Ecto neural progenitor cell (in vitro differentiated cells): ENCODE measurements around the gene MRPL1.

Source experiments
- DNase-seq: peaks from one replicate; pipeline ENCODE4 v3.0.0-alpha.2; 2018; ENCODE audit warnings: low spot score

MRPL1 gene

DNA sequence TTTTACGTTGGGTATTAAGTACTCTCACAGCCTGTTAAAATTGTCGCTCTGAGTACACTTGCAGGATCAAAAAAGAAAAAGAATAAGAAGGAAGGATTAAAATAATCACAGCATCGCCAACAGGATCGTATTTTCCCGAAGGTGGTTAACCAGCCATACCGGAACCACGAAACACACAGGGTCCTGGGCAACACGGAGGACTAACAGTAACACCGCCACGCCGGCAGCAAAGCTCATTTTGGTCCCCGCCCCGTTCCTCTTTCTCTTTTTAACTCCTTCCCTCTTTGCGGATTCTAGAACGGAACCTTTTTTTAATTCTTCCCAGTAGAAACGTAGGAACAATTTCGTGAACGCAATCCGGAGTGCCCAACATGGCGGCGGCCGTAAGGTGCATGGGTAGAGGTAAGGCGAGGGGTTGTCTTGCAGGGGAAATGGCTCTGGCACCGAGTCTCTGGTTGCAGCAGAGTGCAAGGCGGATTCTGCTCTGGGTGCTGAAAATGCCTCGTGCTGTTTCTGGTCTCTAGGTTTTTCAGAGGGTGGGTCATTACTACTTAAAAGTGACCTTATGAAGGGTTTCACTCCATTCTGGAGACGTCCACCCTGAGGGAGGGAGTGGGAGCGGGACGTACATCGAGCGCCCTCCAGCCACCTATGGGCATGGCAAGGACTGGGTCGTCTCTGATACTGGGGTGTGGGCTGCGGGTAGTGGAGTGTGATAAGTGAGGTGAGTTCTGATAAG is at the start of gene MRPL1:
TSS of gene MRPL1 (plus strand) at position 353 of the 739 bp plus-strand sequence. CDS start at position 372, 19 bp downstream.
- DNase-seq, result peak; percentile 86

GRCh38 chr4:77815636-77816035 is 47.0 kb upstream of the MRPL1 start:
- DNase-seq, result no peak

GRCh38 chr4:77816546-77816945 is 46.1 kb upstream of the MRPL1 start:
- no peak for DNase-seq

DNA sequence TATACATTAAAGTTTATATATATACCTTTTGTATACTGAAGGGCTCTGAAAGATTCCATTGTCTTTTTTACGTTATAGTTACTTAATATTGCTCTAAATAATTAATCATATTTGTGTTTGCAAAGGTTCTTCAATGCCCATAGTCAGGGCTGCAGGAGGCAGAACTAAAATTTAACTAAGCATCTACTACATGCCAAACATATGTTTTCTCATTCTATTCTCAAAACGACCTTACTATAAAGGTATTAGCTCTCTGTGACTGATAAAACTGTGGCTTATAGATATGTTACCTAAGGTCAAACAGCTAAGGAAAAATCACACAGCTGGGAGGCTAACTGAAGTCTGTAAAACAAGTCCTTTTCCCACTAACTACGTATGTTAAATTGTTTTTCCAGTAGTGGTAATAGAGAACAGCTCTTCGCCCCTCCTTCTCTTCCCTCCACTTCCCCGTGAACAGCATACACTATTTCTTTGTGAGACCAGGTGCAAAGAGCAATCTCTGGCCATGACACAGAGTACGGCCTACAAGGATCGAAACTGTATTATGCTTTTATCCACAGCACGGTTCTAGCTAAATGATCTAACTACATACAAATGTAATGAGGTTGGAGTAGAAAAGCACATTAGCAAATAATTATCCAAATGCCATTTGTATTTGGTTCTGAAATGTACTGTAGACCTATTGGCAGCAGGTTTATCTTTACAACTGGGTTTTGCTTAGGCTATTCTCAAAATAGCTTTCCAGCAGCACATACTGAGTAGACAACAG is 45.1 kb upstream of the MRPL1 start:
- DNase-seq, result no peak

DNA sequence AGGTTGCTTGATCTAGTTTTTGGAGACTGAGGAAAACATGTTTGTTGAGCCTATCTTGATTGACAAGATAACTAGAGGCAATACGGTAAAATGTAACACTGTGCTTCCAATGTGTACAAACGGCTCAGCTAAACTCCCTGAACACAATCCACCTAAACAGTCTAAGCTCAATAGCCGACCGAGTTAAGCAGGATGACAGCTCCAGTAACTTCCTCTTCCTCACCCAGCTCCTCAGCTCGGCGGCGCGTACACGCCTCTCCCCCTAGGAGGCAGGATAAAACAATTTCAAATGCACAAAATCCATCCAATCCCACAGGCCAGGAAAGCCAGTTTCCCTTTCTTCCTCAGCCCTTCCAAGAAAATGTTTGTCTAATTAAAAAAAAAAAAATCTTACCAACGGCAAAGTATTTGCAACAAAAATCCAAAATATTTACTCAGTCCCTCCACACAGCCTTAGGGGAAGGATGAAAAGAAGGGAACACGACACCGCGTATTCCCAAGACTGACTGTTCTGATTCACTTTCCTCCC is 44.5 kb upstream of the MRPL1 start:
- peak; percentile 66 for DNase-seq

DNA sequence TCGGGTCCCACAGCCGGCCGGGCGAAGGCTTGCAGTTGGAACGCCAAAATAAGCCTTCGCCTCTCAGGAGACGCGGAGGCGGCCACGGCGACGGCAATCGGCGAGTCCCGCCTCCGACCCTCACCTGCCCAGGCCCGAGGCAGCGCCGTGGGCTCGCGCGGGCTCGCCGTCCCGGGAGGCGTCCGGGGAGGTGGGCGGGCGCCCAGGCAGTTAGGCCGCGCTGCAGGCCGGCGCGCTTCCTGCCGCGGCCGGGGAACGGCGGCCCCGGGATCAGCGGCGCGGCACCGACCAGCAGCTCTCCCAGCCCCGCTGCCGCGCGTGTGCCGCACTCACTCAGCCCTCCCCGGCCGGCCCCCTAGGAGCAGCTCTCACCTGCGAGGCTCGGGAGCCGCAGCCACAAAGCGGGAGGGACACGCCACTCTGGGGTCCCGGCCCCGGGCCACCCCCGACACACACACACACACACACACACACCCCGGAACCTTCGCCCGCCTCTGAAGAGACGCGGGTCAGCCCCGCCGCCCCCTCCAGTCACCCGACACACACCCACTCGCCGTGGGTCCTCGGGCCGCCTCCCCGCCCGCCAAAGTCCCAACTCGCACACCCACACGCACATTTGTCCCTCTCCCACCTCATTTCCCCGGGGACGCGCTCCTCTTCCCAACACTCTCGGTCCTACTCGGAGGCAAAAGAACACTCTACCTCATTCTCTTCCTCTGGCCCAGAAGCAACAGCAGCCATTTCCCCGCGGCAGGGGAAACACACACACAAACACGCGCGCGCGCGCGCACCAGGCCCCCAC is 43.8 kb upstream of the MRPL1 start, which contains the start of gene CNOT6L:
TSS of gene CNOT6L (minus strand) at position 767 of the 802 bp plus-strand sequence. CDS start at position 707, 60 bp downstream.
- peak; percentile 78 for DNase-seq

DNA sequence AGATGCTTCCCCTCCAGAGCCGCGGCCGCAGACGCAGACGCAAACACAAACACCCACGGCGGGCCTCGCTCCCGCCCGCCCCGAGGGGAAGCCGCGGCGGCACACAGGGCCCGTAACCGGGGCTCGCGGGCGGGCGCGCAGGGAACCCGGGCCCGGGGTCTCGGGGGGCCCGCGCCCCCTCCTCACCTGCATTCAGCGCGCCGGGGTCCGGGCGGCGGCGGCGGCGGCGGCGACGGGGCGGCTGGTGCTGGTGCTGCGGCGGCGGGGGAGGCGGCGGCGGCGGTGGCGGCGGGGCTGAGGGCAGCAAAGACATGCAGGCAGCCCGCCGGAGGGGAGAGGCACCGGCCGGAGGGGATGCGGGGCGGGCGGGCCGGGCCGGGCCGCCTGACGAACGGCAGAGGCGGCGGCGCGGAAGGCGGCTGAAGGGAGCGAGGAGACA is 43.2 kb upstream of the MRPL1 start:
- DNase-seq, result peak; percentile 77

GRCh38 chr4:77819843-77820648 is 42.6 kb upstream of the MRPL1 start:
- peak; percentile 87 for DNase-seq

DNA sequence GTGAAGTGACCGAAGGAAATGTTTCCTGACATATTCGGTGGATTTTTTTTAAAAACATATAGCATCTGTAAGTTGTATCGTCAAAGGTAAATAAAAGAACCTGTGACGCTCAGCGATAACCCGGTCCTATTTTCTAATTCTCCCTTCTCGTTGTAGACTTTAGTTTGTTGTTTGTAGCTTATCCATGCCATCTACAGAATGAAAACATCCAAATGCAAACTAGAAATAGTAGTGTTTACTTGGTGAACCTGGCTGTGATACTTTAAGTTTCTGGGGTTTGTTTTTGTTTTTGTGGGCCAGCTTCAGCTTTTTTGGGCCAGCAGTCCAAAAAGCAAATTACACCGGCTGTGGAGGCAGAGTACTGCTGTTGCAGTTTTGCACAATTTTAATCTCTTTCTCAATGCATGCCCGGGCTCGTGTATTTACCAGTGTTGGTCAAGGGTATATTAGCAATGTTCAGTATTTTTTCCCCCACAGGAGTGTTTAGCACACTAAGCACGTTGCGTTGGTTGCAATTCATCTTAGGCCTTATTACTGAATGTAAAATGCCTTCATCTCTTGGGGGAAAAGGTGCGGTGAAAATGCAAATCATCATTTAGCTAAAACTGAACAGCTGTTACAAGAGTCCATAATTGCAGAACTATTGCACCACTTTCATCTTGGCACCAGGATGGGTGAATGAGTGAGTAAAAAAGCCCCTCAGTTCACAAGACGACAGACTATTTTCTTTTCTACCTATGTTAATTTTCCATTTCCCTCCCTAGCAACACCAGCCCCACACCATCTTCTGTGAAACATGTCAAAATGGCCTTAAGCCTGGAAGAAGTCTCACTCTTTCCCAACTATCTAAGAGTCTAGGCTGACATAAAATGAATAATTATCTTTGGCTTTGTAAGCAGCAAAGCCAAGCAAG is 41.7 kb upstream of the MRPL1 start:
- no peak for DNase-seq

GRCh38 chr4:77821775-77822174 is 40.9 kb upstream of the MRPL1 start:
- DNase-seq, result no peak

- no peak for DNase-seq
Observed at GRCh38 chr4:77826275-77826674, 36.4 kb upstream of the MRPL1 start.

DNA sequence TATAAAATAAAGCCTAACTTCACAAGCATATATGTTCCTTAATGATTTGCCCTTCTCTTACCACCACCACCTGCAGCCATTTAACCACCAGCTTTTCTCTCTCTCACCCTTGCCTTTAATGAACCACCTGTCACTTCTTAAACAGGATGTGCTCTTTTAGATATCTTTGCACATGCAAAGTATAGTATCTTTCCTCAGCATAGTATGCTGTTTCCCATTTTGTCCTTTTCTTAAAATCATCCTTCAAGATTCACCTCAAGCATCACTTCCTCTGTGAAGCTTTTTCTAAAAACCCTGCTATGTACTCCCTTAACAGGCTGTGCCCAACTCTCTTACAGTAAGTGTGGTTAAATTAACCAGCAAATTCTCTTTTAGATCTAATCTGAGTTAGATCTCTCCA is 35.3 kb upstream of the MRPL1 start:
- no peak for DNase-seq

DNA sequence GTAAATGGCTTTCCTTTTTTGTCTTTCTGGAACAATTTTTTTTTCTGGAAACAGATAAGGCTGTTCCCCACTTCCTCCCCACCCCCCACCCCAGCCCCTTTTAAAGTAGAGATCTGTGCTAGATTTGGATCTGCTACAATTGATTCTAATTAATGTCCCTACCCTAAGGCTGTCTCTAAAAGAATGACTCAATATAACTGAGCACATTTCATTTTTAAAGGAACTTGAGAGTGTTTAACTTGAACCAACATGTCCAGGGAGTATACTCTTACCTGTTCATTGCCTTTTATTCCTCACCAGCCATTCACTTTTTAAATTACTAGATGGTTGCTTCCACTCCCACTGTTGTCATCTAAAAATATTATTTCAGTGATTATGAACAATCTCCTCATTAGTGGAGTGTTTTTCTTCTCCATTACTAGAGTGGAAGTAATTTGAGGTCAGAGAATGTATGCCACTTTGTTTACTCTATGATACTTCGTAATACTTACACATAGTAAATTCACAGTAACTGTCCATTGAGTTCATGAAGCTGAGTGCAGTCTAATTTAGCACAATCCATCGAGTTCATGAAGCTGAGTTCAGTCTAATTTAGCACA is 29.4 kb upstream of the MRPL1 start:
- DNase-seq, result no peak

DNA sequence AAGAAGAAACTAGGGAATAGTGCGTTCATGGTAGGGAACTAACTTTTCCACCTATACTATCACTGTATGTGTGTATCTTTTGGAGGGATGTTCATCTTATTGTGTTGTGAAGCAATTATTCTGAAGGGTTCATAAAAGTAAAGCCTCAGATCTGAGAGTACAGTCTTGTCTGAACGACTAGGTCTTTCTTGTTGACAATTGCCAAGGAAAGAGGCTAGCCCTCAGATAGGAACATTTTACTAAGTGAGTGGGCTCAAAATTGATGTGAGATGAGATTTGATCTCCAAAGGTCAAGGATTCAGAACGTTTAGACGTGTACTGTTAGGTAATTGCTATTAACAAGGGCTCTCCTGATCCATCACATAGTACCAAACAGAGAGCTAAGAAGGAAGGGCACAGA is 28.2 kb upstream of the MRPL1 start:
- no peak for DNase-seq

DNA sequence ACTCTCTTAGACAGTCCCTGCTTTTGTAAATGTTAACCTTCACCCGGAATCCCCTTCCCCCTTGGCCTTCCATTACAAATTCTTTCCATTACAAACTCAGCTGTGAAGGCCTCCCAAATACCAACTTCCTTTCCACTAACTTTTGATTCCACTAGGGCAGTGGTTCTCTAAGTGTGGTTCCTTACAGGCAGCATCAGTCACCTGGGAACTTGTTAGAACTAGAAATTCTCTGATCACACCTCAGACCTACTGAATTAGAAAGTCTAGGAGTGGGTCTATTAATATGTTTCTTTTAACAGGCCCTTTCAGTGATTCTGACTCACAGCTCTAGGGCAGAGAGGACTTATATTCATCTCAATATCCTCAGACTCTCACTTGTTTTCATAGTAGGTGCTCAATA is 19.0 kb upstream of the MRPL1 start:
- no peak for DNase-seq

DNA sequence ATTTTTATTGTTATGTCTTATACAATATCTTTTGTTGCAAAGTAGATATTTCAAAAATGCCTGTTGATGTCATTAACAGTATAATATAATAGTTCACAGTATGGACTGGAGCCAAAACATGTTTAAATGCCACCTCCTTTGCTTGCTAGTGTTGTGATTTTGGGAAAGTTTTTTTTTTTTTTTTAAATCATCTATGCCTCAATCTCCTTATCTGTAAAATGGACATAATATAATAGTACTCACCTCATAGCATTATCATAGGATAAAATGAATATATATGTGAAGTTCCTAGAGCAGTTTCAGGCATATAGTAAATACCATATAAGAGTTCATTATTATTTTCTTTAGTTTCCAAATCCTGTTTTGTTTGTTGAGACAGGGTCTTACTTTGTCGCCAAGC is 18.3 kb upstream of the MRPL1 start:
- DNase-seq, result no peak

DNA sequence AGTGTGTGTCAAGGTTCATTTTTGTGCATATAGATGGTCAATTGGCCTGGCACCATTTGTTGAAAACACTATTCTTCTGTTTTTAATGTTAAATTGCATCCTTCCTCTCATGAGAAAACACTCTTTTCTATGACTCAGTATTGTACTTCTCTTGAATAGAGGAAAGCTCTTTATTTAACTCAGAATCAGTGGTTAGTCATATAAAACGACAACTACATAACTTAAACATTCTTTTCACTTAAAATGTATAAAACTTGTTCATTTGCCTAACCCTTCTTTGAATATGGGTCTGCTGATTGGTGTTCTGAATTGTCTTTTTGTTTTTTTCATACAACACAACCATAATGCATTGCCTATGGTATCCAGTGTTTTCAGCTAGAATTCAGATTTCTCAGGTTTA is 17.2 kb upstream of the MRPL1 start:
- no peak for DNase-seq

DNA sequence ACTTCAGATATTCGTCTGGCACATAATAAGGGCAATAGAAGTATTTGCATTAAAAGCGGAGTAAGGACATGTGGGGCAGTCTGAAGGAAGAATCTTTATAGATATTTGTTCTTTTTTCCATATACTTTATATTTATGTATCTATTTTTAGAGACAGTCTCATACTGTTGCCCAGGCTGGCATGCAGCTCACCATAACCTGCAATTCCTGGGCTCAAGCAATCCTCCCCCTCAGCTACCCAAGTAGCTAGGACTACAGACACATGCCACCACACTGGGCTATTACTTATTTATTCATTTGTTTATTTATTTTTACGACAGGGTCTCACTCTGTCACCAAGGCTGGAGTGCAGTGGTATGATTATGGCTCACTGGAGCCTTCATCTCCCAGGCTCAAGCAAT is 16.7 kb upstream of the MRPL1 start:
- no peak for DNase-seq

- no peak for DNase-seq
Observed at GRCh38 chr4:77848508-77848907, 14.1 kb upstream of the MRPL1 start.
